GM12878 (cell line): ENCODE data around the gene ACTN3. TPM values are rescaled to one million over a fixed set of nuclear protein-coding genes. Genes with fewer than 3 reads are reported as not detected.

Experiments
- BHLHE40 ChIP-seq, 2 experiments: fragments of 450-650 bp in 1 of 2; IDR thresholded peaks; 2 replicates each; pipeline ENCODE4 v1.6.1; 2011 to 2017; ENCODE audit warnings: low read depth in 2 of 2, borderline replicate concordance in 1 of 2, improper control_type of control experiment in 1 of 2, low read length in 1 of 2, mild to moderate bottlenecking in 1 of 2
- BMI1 ChIP-seq: fragments of 450-650 bp; IDR thresholded peaks from 2 replicates; pipeline ENCODE4 v1.6.1; 2016; ENCODE audit warnings: mild to moderate bottlenecking, moderate library complexity, borderline replicate concordance
- IKZF1 ChIP-seq: fragments of 450-650 bp; conservative IDR thresholded peaks from 2 replicates; pipeline ENCODE4 v1.6.1; 2017; ENCODE audit warnings: antibody characterized with exemption, mild to moderate bottlenecking
- JUND ChIP-seq: IDR thresholded peaks from 2 replicates; pipeline ENCODE4 v1.6.1; 2012; ENCODE audit warnings: low read depth, mild to moderate bottlenecking, low read length, improper control_type of control experiment, moderate library complexity
- MAX ChIP-seq: IDR thresholded peaks from 2 replicates; pipeline ENCODE4 v1.6.1; 2012; ENCODE audit warnings: low read depth, low read length, improper control_type of control experiment
- MLLT1 ChIP-seq: fragments of 450-650 bp; IDR thresholded peaks from 2 replicates; pipeline ENCODE4 v1.6.1; 2016; ENCODE audit warnings: mild to moderate bottlenecking
- NFYB ChIP-seq: IDR thresholded peaks from 2 replicates; pipeline ENCODE4 v1.6.1; 2011; ENCODE audit warnings: low read depth, mild to moderate bottlenecking, low read length, improper control_type of control experiment, moderate library complexity; ENCODE audit not compliant: insufficient read depth
- PBX3 ChIP-seq: IDR thresholded peaks from 2 replicates; pipeline ENCODE4 v1.6.1; 2011; ENCODE audit warnings: mild to moderate bottlenecking, low read depth, low read length, moderate library complexity; ENCODE audit not compliant: insufficient replicate concordance
- PRDM15 ChIP-seq: fragments of 450-650 bp; formaldehyde crosslinking; IDR thresholded peaks from 2 replicates; pipeline ENCODE4 v1.4.0; 2020; ENCODE audit warnings: mild to moderate bottlenecking, moderate library complexity
- SIX5 ChIP-seq: IDR thresholded peaks from 2 replicates; pipeline ENCODE4 v1.6.1; 2011; ENCODE audit warnings: mild to moderate bottlenecking, low read depth, low read length, moderate library complexity; ENCODE audit not compliant: severe bottlenecking
- SMAD1 ChIP-seq: fragments of 450-650 bp; IDR thresholded peaks from 2 replicates; pipeline ENCODE4 v1.6.1; 2018; ENCODE audit warnings: mild to moderate bottlenecking, low read depth; ENCODE audit not compliant: partially characterized antibody
- SMAD5 ChIP-seq: IDR thresholded peaks from 2 replicates; pipeline ENCODE4 v1.6.1; 2016; ENCODE audit warnings: antibody characterized with exemption, low read depth
- SMC3 ChIP-seq: IDR thresholded peaks from 2 replicates; pipeline ENCODE4 v1.6.1; 2011; ENCODE audit warnings: low read length, improper control_type of control experiment, borderline replicate concordance
- SREBF1 ChIP-seq: IDR thresholded peaks from 2 replicates; pipeline ENCODE4 v1.6.1; 2012; ENCODE audit warnings: mild to moderate bottlenecking, low read length
- TCF7 ChIP-seq: IDR thresholded peaks from 2 replicates; pipeline ENCODE4 v1.6.1; 2014; ENCODE audit warnings: antibody characterized with exemption, borderline replicate concordance
- WRNIP1 ChIP-seq: IDR thresholded peaks from 2 replicates; pipeline ENCODE4 v1.6.1; 2011; ENCODE audit warnings: low read depth, low read length, improper control_type of control experiment, borderline replicate concordance
- ZBED1 ChIP-seq: IDR thresholded peaks from 2 replicates; pipeline ENCODE4 v1.6.1; 2016; ENCODE audit warnings: borderline replicate concordance
- polyA plus RNA-seq, 11 experiments: library from polyadenylated mRNA; depleted of rRNA in 4 of 11; unstranded in 6 of 11; stranded (reverse) in 5 of 11; fragments of >200 nt; fragmentation: Nextera tagmentation in 4 of 11; fragmentation: Illumina TruSeq in 1 of 11; extraction: Ambion mirVana in 4 of 11; extraction: Trizol in 1 of 11; gene quantifications; 1 replicate in 1 of 11; 2 replicates in 10 of 11; pipeline versions ENCODE4 v1.2.1 to v1.2.3, GENCODE V29; 2011 to 2016; ENCODE audit warnings: inconsistent platforms in 2 of 11, missing spikeins in 2 of 11, low read depth in 1 of 11
- total RNA-seq, 4 experiments: library from RNA; depleted of rRNA in 3 of 4; stranded (reverse); fragments of >200 nt in 3 of 4; fragmentation: Illumina TruSeq in 1 of 4; extraction: Trizol in 1 of 4; gene quantifications; 2 replicates each; pipeline versions ENCODE4 v1.2.1 to v1.2.3, GENCODE V29; 2013 to 2021

ACTN3 gene
- total and polyA plus RNA-seq, 10 of the 15 experiments (the other 5 are each of a cell fraction or from before 2014, with no cell fraction given): 0.06 to 0.67 (median 0.17) TPM; not detected in 3

- TF ChIP-seq SMAD1 (no peak), PBX3 (no peak), SREBF1 (no peak), NFYB (no peak), SMAD5 (no peak), ZBED1 (no peak), SIX5 (no peak), BMI1 (no peak), MAX (peak; percentile 68), WRNIP1 (no peak), PRDM15 (CRISPR knock-in tag) (no peak), IKZF1 (peak; percentile 37), JUND (no peak), MLLT1 (no peak), BHLHE40 (IDR thresholded peaks at IDR 0.05; ENCODE audit: borderline replicate concordance in 1 of 2, low read depth in 2 of 2, low read length in 1 of 2) (peak; percentile 39 to 58; a peak in 1 of 4 replicates), TCF7 (no peak), SMC3 (peak; percentile 65)
These were observed 3.2 kb upstream of the ACTN3 start (continued) for GRCh38 chr11:66543263-66544107.
